K562 (cell line): Measurements from ENCODE around the gene MMP19. TPM values are rescaled to one million over a fixed set of nuclear protein-coding genes. Genes with fewer than 3 reads are reported as not detected.
A peak's percentile ranks its signal among the peaks of the same experiment; 100 is the strongest.

Experiments
- ETV5 ChIP-seq: sonication (generic); formaldehyde crosslinking; IDR thresholded peaks from 2 replicates; pipeline ENCODE4 v1.4.0; 2020; ENCODE audit warnings: low read depth, mild to moderate bottlenecking, missing genetic modification reagents
- MLLT1 ChIP-seq, 2 experiments: fragments of 450-650 bp; IDR thresholded peaks; 2 replicates each; pipeline ENCODE4 v1.6.1; 2016
- NR2C1 ChIP-seq, 2 experiments: fragments of 450-650 bp; IDR thresholded peaks; 2 replicates each; pipeline ENCODE4 v1.6.1; 2017; ENCODE audit warnings: mild to moderate bottlenecking in 2 of 2, antibody characterized with exemption in 1 of 2, inconsistent platforms in 1 of 2, missing compliant biosample characterization in 1 of 2, missing genetic modification characterization in 1 of 2
- ZNF318 ChIP-seq, 2 experiments: fragments of 450-650 bp; IDR thresholded peaks; 2 replicates each; pipeline ENCODE4 v1.6.1; 2016; ENCODE audit warnings: mild to moderate bottlenecking in 2 of 2, borderline replicate concordance in 1 of 2, low read depth in 1 of 2, moderate library complexity in 1 of 2
- ZNF766 ChIP-seq: fragments of 200-800 bp; sonication (Bioruptor generic); conservative IDR thresholded peaks from 2 replicates; pipeline ENCODE4 v1.6.1; 2016; ENCODE audit warnings: missing genetic modification characterization, missing compliant biosample characterization
- polyA plus RNA-seq, 8 experiments: library from polyadenylated mRNA; depleted of rRNA in 4 of 8; stranded (reverse) in 5 of 8; unstranded in 3 of 8; fragments of >200 nt; fragmentation: Nextera tagmentation in 2 of 8; fragmentation: Illumina TruSeq in 1 of 8; extraction: Ambion mirVana in 2 of 8; extraction: Trizol in 1 of 8; gene quantifications; 2 replicates each; pipeline versions ENCODE4 v1.2.1 to v1.2.3, GENCODE V29; 2011 to 2014; ENCODE audit warnings: inconsistent platforms in 1 of 8, missing spikeins in 1 of 8
- total RNA-seq, 7 experiments: library from RNA; depleted of rRNA in 6 of 7; stranded (reverse); fragments of >200 nt in 6 of 7; fragmentation: Illumina TruSeq in 2 of 7; extraction: Trizol in 2 of 7; gene quantifications; 2 replicates each; pipeline versions ENCODE4 v1.2.1 to v1.2.3, GENCODE V29; 2011 to 2021; ENCODE audit warnings: low replicate concordance in 1 of 7
- TF ChIP-seq, protein P1 (sequence below), 2 experiments: fragments of 450-650 bp; formaldehyde crosslinking in 1 of 2; IDR thresholded peaks; 2 replicates each; pipeline versions ENCODE4 v1.4.0 to v1.6.1; 2014 to 2020; ENCODE audit warnings: mild to moderate bottlenecking in 2 of 2, borderline replicate concordance in 1 of 2, low read depth in 1 of 2

Gene MMP19
- total and polyA plus RNA-seq, 9 of the 15 experiments (the other 6 are each of a cell fraction or from before 2014, with no cell fraction given): 0.14 to 1.6 (median 0.66) TPM

DNA sequence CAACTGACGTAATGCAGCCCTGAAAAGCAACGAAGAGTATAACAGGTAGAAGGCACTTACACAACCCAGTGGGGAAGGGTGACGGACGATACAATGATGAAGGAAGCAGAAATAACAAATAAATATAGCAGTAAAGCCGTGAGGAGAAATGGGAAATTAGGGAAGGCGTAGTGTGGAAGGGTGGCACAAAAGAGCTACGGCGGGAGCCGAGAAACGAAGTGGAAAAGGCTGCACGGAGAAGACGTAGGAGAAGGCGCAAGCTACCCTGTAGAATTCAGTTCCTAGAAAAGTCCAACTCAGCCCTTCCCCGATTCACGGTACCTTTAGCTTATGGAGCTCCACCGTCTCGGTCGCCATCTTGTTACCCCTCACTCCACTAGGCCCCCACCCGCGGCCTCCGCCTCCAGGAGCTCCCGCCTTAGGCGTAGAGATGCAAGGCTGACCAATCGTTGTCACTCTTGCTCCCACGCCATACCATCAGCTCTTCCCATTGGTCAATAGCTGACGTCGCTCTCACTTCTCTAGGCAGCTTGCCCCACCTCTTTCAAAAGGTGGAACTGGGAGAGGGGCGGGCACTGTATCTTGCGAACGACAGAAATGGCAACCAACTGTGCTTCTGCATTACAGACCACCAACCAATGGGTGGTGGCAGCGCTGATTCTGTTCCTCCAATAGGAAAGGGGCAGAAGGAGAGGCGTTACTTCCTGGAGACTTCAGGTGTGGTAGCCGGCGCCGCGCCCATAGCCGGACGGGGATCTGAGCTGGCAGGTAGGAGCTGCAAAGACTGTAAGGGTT, 25.2 kb downstream of the MMP19 start, which contains the start of the genes ORMDL2 and SARNP (continued):
- TF ChIP-seq ZNF318 (IDR thresholded peaks at IDR 0.05; ENCODE audit: borderline replicate concordance in 1 of 2, low read depth in 1 of 2) (peak in 1 of 2 experiments; percentile 21; a peak in 1 of 4 replicates), MLLT1 (IDR thresholded peaks at IDR 0.05) (peak; percentile 87 to 96), ETV5 (0 out of 2 replicates have a peak, but pooled peaks have one; percentile 4), NR2C1 (IDR thresholded peaks at IDR 0.05) (no peak; the same call in 1 of the 2 replicates), NR2C1 (tag; IDR thresholded peaks at IDR 0.05) (no peak), ZNF766 (no peak)
- TF ChIP-seq, protein P1, sequence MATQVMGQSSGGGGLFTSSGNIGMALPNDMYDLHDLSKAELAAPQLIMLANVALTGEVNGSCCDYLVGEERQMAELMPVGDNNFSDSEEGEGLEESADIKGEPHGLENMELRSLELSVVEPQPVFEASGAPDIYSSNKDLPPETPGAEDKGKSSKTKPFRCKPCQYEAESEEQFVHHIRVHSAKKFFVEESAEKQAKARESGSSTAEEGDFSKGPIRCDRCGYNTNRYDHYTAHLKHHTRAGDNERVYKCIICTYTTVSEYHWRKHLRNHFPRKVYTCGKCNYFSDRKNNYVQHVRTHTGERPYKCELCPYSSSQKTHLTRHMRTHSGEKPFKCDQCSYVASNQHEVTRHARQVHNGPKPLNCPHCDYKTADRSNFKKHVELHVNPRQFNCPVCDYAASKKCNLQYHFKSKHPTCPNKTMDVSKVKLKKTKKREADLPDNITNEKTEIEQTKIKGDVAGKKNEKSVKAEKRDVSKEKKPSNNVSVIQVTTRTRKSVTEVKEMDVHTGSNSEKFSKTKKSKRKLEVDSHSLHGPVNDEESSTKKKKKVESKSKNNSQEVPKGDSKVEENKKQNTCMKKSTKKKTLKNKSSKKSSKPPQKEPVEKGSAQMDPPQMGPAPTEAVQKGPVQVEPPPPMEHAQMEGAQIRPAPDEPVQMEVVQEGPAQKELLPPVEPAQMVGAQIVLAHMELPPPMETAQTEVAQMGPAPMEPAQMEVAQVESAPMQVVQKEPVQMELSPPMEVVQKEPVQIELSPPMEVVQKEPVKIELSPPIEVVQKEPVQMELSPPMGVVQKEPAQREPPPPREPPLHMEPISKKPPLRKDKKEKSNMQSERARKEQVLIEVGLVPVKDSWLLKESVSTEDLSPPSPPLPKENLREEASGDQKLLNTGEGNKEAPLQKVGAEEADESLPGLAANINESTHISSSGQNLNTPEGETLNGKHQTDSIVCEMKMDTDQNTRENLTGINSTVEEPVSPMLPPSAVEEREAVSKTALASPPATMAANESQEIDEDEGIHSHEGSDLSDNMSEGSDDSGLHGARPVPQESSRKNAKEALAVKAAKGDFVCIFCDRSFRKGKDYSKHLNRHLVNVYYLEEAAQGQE (IDR thresholded peaks at IDR 0.05; ENCODE audit: borderline replicate concordance): no peak
- TF ChIP-seq, protein P1 (CRISPR knock-in tag; IDR thresholded peaks at IDR 0.05; ENCODE audit: low read depth): 0 out of 2 replicates have a peak, but pooled peaks have one; percentile 16
